ENCODE results near the gene KCNH1. TPM values are rescaled to one million over a fixed set of nuclear protein-coding genes. Genes with fewer than 3 reads are reported as not detected.
"Not testable (repeated sequence)": the region's sequence is repeated elsewhere in the genome, so short reads cannot be mapped to it uniquely, and the experiment has no call there.

KCNH1 gene
- total and polyA plus RNA-seq, 10 of the 15 experiments (the other 5 are each of a cell fraction or from before 2014, with no cell fraction given): 0.02 to 0.04 (median 0.04) TPM; not detected in 7

- TF ChIP-seq REST (IDR thresholded peaks at IDR 0.05; ENCODE audit: low read depth, low read length) (no peak), HDGF (IDR thresholded peaks at IDR 0.05) (no peak), CBFB (IDR thresholded peaks at IDR 0.05; ENCODE audit: low read depth) (no peak), PBX3 (IDR thresholded peaks at IDR 0.05; ENCODE audit: insufficient replicate concordance, low read depth, low read length) (no peak), YBX1 (IDR thresholded peaks at IDR 0.05) (no peak), TBL1XR1 (IDR thresholded peaks at IDR 0.05; ENCODE audit: low read depth, low read length) (no peak), ZNF274 (IDR thresholded peaks at IDR 0.05; ENCODE audit: insufficient read depth, insufficient read length) (no peak)
Measured at GRCh38 chr1:210662291-210663050, 471.5 kb downstream of the KCNH1 start (continued).

GRCh38 chr1:210661520-210661919 is 472.4 kb downstream of the KCNH1 start:
- in situ Hi-C loops (cut with MboI); RAD21 ChIA-PET (ENCODE audit: unreplicated experiment); H3K4me1 ChIP-seq (ENCODE audit: control insufficient read depth, insufficient read depth, low read length); CTCF ChIA-PET; H3K9ac ChIP-seq (ENCODE audit: control insufficient read depth, insufficient read depth, low read length); H3K4me3 ChIP-seq; H3K27ac ChIP-seq (ENCODE audit: control insufficient read depth, insufficient read depth); SMC1A ChIA-PET (ENCODE audit: uncharacterized antibody, unreplicated experiment); H3K79me2 ChIP-seq (ENCODE audit: control insufficient read depth, insufficient read depth, low read length); H3K4me2 ChIP-seq (ENCODE audit: control insufficient read depth, insufficient read depth); H3K9me3 ChIP-seq (replicated peaks; ENCODE audit: control insufficient read depth, insufficient read depth, low read length); POLR2A ChIA-PET; H2AFZ ChIP-seq (ENCODE audit: control insufficient read depth, low read depth, low read length); H4K20me1 ChIP-seq (ENCODE audit: control insufficient read depth, insufficient read depth); BruUV-seq (replicated peaks); ATAC-seq; DNase-seq (ENCODE audit: low read depth, low spot score); H3K27me3 ChIP-seq (replicated peaks in 1 of 2; ENCODE audit: control insufficient read depth in 2 of 2, insufficient read depth in 2 of 2, low read length in 1 of 2); FAIRE-seq; intact Hi-C loops (cut with micrococcal nuclease; ENCODE audit: unreplicated experiment); H3K36me3 ChIP-seq (ENCODE audit: control insufficient read depth in 2 of 2, insufficient read depth in 2 of 2, low read length in 1 of 2): not testable (repeated sequence)
- WGBS (ENCODE audit: insufficient coverage, insufficient replicate concordance, low lambda C conversion rate, missing lambda C conversion rate): 50% methylated on average over 4 of the region's 4 CpGs

Data from GM12878 (cell line).